Bronchial epithelial cell (primary cell): ENCODE data around the gene CHRNA9. TPM values are rescaled to one million over a fixed set of nuclear protein-coding genes. Genes with fewer than 3 reads are reported as not detected.

ENCODE experiments used
- DNase-seq: peaks from one replicate; pipeline ENCODE4 v3.0.0-alpha.2; 2010; ENCODE audit warnings: low read depth
- FAIRE-seq: peaks from 2 replicates; lab custom pipeline; 2011; peaks lifted over from hg19 to GRCh38; lab: Jason Lieb, UNC
- H3K27me3 ChIP-seq: 2 replicates; pipeline ENCODE4 v1.5.1; 2011; ENCODE audit warnings: low read length; ENCODE audit not compliant: control insufficient read depth, insufficient read depth
- H3K36me3 ChIP-seq: 2 replicates; pipeline ENCODE4 v1.5.1; 2011; ENCODE audit warnings: low read length; ENCODE audit not compliant: control insufficient read depth, insufficient read depth
- H3K4me3 ChIP-seq: 2 replicates; pipeline ENCODE4 v1.5.1; 2011; ENCODE audit warnings: mild to moderate bottlenecking, low read depth, low read length, control low read depth
- total RNA-seq: library from RNA; depleted of rRNA; stranded (reverse); fragments of >200 nt; gene quantifications from 2 replicates; pipeline ENCODE4 v1.2.1, GENCODE V29; 2014
- TF ChIP-seq, protein P1 (sequence below): IDR thresholded peaks from 2 replicates; pipeline ENCODE4 v1.5.1; 2011; ENCODE audit warnings: mild to moderate bottlenecking, moderate library complexity, low read length, control low read depth, inconsistent platforms; ENCODE audit not compliant: insufficient read depth, severe bottlenecking

The CHRNA9 gene
- total RNA-seq, 1 donor from 2014 or later: 0.26 TPM

GRCh38 chr4:40321574-40322275 lies 13.4 kb upstream of the CHRNA9 start:
- peak; percentile 50 for FAIRE-seq

GRCh38 chr4:40322811-40323210 lies 12.3 kb upstream of the CHRNA9 start:
- DNase-seq: no peak
- H3K27me3 ChIP-seq: no peaks in the 10 kb centered on the region
- no peaks in the 10 kb centered on the region for H3K36me3 ChIP-seq
- TF ChIP-seq, protein P1, sequence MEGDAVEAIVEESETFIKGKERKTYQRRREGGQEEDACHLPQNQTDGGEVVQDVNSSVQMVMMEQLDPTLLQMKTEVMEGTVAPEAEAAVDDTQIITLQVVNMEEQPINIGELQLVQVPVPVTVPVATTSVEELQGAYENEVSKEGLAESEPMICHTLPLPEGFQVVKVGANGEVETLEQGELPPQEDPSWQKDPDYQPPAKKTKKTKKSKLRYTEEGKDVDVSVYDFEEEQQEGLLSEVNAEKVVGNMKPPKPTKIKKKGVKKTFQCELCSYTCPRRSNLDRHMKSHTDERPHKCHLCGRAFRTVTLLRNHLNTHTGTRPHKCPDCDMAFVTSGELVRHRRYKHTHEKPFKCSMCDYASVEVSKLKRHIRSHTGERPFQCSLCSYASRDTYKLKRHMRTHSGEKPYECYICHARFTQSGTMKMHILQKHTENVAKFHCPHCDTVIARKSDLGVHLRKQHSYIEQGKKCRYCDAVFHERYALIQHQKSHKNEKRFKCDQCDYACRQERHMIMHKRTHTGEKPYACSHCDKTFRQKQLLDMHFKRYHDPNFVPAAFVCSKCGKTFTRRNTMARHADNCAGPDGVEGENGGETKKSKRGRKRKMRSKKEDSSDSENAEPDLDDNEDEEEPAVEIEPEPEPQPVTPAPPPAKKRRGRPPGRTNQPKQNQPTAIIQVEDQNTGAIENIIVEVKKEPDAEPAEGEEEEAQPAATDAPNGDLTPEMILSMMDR: no peak
- FAIRE-seq: no peak
- no peak overlapping the region for H3K4me3 ChIP-seq

More at GRCh38 chr4:40321574-40322275, 13.4 kb upstream of the CHRNA9 start:
- DNase-seq: peak; percentile 53
- Histone ChIP-seq H3K36me3 (no peaks in the 10 kb centered on the region), H3K4me3 (no peak overlapping the region), H3K27me3 (no peaks in the 10 kb centered on the region)
- TF ChIP-seq, protein P1: no peak

DNA sequence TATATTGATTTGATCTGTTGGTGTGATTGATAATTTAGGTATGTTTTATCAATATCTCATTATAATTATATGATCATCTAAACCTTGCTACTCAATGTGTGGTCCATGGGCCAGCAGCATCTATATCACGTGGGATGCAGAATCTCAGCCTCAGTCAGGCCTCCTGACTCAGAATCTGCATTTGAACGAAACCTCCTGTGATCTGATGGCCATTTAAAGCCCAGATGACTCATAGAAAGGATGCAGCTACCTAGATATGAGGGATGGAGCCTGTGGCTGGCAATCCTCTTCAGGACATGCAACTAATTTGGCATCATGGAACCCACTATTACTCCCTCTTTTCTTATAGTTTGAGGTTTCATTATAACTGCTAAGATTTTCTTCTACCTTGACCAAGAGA lies 11.3 kb upstream of the CHRNA9 start:
- Histone ChIP-seq H3K4me3 (no peak overlapping the region), H3K36me3 (no peaks in the 10 kb centered on the region), H3K27me3 (no peaks in the 10 kb centered on the region)
- TF ChIP-seq, protein P1: no peak
- FAIRE-seq: no peak
- peak; percentile 36 for DNase-seq

- H3K36me3 ChIP-seq: no peaks in the 10 kb centered on the region
- DNase-seq: peak; percentile 68
- TF ChIP-seq, protein P1: peak; percentile 75
- FAIRE-seq: no peak
- H3K4me3 ChIP-seq: no peak overlapping the region
- H3K27me3 ChIP-seq: no peaks in the 10 kb centered on the region
Measured at GRCh38 chr4:40325406-40326019, 9.6 kb upstream of the CHRNA9 start.

DNA sequence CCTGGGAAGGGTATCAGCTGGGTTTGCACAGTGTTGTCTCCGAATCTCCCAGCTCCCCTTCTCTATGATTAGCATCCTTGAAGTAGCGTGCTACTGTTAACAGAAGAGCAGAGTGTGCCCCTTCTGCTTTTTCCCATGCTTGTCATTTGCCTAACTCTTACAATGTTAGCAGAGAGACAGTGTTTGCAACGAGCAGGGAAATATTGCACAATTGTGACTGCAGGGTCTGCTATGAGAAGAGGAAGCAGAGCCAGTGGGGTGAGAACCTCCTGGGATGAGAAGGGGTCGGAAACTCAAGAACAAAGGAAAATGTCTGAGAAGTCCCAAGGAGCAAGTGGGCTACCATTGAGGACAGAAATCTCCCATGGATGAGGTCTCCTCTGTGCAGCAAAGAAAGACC lies 7.8 kb upstream of the CHRNA9 start:
- H3K4me3 ChIP-seq: no peak overlapping the region
- DNase-seq: no peak
- H3K27me3 ChIP-seq: no peaks in the 10 kb centered on the region
- TF ChIP-seq, protein P1: no peak
- FAIRE-seq: no peak
- no peaks in the 10 kb centered on the region for H3K36me3 ChIP-seq

DNA sequence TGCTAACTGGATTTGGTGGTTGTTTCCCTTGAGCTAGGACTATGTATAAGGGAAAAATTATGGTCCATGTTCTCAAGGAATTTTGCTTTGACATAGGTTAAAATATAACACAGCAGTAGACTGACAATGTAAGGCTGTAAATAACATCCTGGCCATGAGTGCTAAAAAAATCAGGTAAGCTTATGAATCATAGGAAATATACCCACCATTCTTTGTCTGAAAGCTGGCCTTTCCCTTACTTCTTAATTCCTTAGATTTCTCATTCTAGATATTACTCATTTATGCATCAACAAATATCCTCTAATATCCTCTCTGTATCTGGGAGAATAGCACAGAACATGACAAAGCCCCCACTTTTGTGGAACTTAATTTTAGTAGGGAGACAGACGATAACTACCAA lies 6.8 kb upstream of the CHRNA9 start:
- FAIRE-seq (no peak), DNase-seq (peak; percentile 69)
- TF ChIP-seq, protein P1: no peak
- no peaks in the 10 kb centered on the region for H3K27me3 ChIP-seq
- H3K36me3 ChIP-seq: no peaks in the 10 kb centered on the region
- no peak overlapping the region for H3K4me3 ChIP-seq
